GM12864 (cell line): ENCODE results near the gene GBP2.
A peak's percentile ranks its signal among the peaks of the same experiment; 100 is the strongest.

Experiments
- DNase-seq: peaks from one replicate; pipeline ENCODE4 v3.0.0-alpha.2; 2011; ENCODE audit warnings: low read depth
- H3K4me3 ChIP-seq: 2 replicates; pipeline ENCODE4 v1.5.1; 2011; ENCODE audit warnings: mild to moderate bottlenecking, low read depth, low read length, control low read depth
- TF ChIP-seq, protein P1 (sequence below): IDR thresholded peaks from 2 replicates; pipeline ENCODE4 v1.5.1; 2011; ENCODE audit warnings: low read depth, mild to moderate bottlenecking, moderate library complexity, low read length, control low read depth, inconsistent platforms; ENCODE audit errors: missing control alignments

Gene GBP2

GRCh38 chr1:89064632-89065031, 61.3 kb downstream of the GBP2 start:
- TF ChIP-seq, protein P1, sequence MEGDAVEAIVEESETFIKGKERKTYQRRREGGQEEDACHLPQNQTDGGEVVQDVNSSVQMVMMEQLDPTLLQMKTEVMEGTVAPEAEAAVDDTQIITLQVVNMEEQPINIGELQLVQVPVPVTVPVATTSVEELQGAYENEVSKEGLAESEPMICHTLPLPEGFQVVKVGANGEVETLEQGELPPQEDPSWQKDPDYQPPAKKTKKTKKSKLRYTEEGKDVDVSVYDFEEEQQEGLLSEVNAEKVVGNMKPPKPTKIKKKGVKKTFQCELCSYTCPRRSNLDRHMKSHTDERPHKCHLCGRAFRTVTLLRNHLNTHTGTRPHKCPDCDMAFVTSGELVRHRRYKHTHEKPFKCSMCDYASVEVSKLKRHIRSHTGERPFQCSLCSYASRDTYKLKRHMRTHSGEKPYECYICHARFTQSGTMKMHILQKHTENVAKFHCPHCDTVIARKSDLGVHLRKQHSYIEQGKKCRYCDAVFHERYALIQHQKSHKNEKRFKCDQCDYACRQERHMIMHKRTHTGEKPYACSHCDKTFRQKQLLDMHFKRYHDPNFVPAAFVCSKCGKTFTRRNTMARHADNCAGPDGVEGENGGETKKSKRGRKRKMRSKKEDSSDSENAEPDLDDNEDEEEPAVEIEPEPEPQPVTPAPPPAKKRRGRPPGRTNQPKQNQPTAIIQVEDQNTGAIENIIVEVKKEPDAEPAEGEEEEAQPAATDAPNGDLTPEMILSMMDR: no peak
- H3K4me3 ChIP-seq: peak overlapping the region; percentile 59
- DNase-seq: no peak

DNA sequence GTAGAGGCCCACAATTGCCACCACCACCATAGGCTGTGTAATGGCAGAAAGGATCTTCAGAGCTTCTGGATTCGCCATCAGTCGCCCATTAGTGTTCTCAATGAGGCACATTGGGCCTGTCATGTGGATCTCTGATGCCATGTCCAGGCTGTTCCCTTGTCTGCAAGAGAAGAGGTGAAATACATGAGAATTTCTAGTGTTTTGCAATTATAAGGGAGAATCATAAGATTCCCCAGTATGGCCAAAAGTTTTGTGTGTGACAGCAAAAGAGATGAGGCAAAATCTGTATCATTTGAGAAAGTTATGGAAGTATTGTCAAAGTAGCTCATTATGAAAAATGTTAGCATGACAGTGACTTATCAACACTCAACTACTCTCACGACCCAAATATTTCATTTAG, 62.8 kb downstream of the GBP2 start:
- H3K4me3 ChIP-seq: no peak overlapping the region
- TF ChIP-seq, protein P1: no peak
- DNase-seq: no peak

DNA sequence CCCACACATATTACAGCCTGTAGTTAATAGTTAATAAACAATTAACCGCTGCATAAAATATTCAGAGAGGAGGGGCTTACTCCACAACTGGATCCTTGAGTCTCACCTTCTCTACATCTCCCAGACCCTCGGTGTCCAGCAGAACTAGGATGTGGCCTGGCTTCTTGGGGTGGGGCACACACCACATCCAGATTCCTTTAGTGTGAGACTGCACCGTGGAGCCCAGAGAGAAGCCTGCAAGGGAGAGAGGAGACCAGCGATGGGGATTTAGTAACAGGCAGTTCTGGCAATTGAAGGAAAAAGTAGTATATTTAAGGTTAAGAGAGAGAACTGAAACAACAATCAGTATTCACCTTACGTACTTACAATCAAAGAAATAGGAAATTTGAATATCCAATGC, 65.8 kb downstream of the GBP2 start:
- no peak overlapping the region for H3K4me3 ChIP-seq
- TF ChIP-seq, protein P1: no peak
- DNase-seq: no peak
